GM06990 (cell line): Measurements from ENCODE around the gene CREB3L2.

Source experiments
- DNase-seq: peaks from one replicate; pipeline ENCODE4 v3.0.0-alpha.2; 2011; ENCODE audit not compliant: insufficient read length; ENCODE audit errors: extremely low read depth
- H3K27me3 ChIP-seq: replicated peaks from 2 replicates; pipeline ENCODE4 v1.6.0; 2011; ENCODE audit warnings: low read length; ENCODE audit not compliant: control insufficient read depth, insufficient read depth
- H3K36me3 ChIP-seq: 2 replicates; pipeline ENCODE4 v1.5.1; 2011; ENCODE audit warnings: low read length; ENCODE audit not compliant: control insufficient read depth, insufficient read depth
- H3K4me3 ChIP-seq: replicated peaks from 2 replicates; pipeline ENCODE4 v1.5.1; 2011; ENCODE audit warnings: low read depth, mild to moderate bottlenecking, control low read depth, low read length
- CTCF ChIP-seq: IDR thresholded peaks from 2 replicates; pipeline ENCODE4 v1.5.1; 2011; ENCODE audit warnings: low read length, control low read depth, mild to moderate bottlenecking, inconsistent platforms; ENCODE audit not compliant: insufficient read depth, poor library complexity, severe bottlenecking

The CREB3L2 gene

GRCh38 chr7:137879357-137880158 is 122.3 kb downstream of the CREB3L2 start:
- Histone ChIP-seq H3K36me3 (peaks cover 29% of the 10 kb centered on the region), H3K27me3 (no peaks in the 10 kb centered on the region), H3K4me3 (no peak overlapping the region)
- no peak for DNase-seq
- no peak for TF ChIP-seq CTCF

GRCh38 chr7:137878333-137878961 is 123.4 kb downstream of the CREB3L2 start:
- Histone ChIP-seq H3K4me3 (no peak overlapping the region), H3K36me3 (peaks cover 32% of the 10 kb centered on the region), H3K27me3 (no peaks in the 10 kb centered on the region)
- no peak for DNase-seq
- TF ChIP-seq CTCF: no peak

GRCh38 chr7:137877027-137877675 is 124.7 kb downstream of the CREB3L2 start:
- Histone ChIP-seq H3K36me3 (peaks cover 31% of the 10 kb centered on the region), H3K4me3 (no peak overlapping the region), H3K27me3 (no peaks in the 10 kb centered on the region)
- no peak for DNase-seq
- no peak for TF ChIP-seq CTCF

GRCh38 chr7:137875746-137876145 is 126.1 kb downstream of the CREB3L2 start:
- H3K27me3 ChIP-seq: no peaks in the 10 kb centered on the region
- DNase-seq: no peak
- no peak for TF ChIP-seq CTCF
- H3K4me3 ChIP-seq: no peak overlapping the region
- H3K36me3 ChIP-seq: peaks cover 25% of the 10 kb centered on the region

GRCh38 chr7:137873979-137874777 is 127.7 kb downstream of the CREB3L2 start:
- H3K27me3 ChIP-seq: no peaks in the 10 kb centered on the region
- H3K4me3 ChIP-seq: no peak overlapping the region
- no peak for TF ChIP-seq CTCF
- H3K36me3 ChIP-seq: peaks cover 16% of the 10 kb centered on the region
- no peak for DNase-seq
